HG03175 (cell line): Measurements from ENCODE around the gene BCAR3.
"Not testable (repeated sequence)": the region's sequence is repeated elsewhere in the genome, so short reads cannot be mapped to it uniquely, and the experiment has no call there.

ENCODE experiments used
- ATAC-seq: cut with Tn5 transposase; IDR thresholded peaks from one replicate; pipeline ENCODE4 v1.9.1; 2021; ENCODE audit warnings: mild to moderate bottlenecking, moderate library complexity; ENCODE audit not compliant: unreplicated experiment

The BCAR3 gene

GRCh38 chr1:93707956-93708355 is 26.3 kb upstream of the BCAR3 start:
- ATAC-seq = peak; percentile 72

GRCh38 chr1:93705892-93706500 is 24.4 kb upstream of the BCAR3 start:
- no peak for ATAC-seq

- ATAC-seq = peak; percentile 57
Measured at GRCh38 chr1:93704052-93704451, 22.4 kb upstream of the BCAR3 start.

- ATAC-seq = no peak
Measured at GRCh38 chr1:93703643-93704042, 22.0 kb upstream of the BCAR3 start.

GRCh38 chr1:93702828-93703183 is 21.2 kb upstream of the BCAR3 start:
- ATAC-seq = no peak

GRCh38 chr1:93702111-93702827 is 20.6 kb upstream of the BCAR3 start:
- ATAC-seq = no peak

GRCh38 chr1:93701629-93702028 is 20.0 kb upstream of the BCAR3 start:
- ATAC-seq = no peak

GRCh38 chr1:93700532-93701469 is 19.2 kb upstream of the BCAR3 start:
- ATAC-seq = no peak

- ATAC-seq = no peak
Measured at GRCh38 chr1:93699503-93700168, 18.0 kb upstream of the BCAR3 start.

GRCh38 chr1:93699049-93699384 is 17.4 kb upstream of the BCAR3 start:
- ATAC-seq = no peak

GRCh38 chr1:93698329-93699048 is 16.9 kb upstream of the BCAR3 start:
- ATAC-seq = no peak

GRCh38 chr1:93697566-93697965 is 15.9 kb upstream of the BCAR3 start:
- not testable (repeated sequence) for ATAC-seq

- ATAC-seq = peak; percentile 48
Measured at GRCh38 chr1:93695411-93696005, 13.9 kb upstream of the BCAR3 start.

GRCh38 chr1:93694819-93695218 is 13.2 kb upstream of the BCAR3 start:
- no peak for ATAC-seq

GRCh38 chr1:93694039-93694438 is 12.4 kb upstream of the BCAR3 start:
- no peak for ATAC-seq

- ATAC-seq = peak; percentile 68
Measured at GRCh38 chr1:93692983-93693591, 11.4 kb upstream of the BCAR3 start.

GRCh38 chr1:93692451-93692861 is 10.8 kb upstream of the BCAR3 start:
- no peak for ATAC-seq

- no peak for ATAC-seq
Measured at GRCh38 chr1:93692026-93692425, 10.4 kb upstream of the BCAR3 start.

- no peak for ATAC-seq
Measured at GRCh38 chr1:93690921-93691789, 9.5 kb upstream of the BCAR3 start.
